HepG2 (cell line): ENCODE measurements around the gene SF3B6. TPM values are rescaled to one million over a fixed set of nuclear protein-coding genes. Genes with fewer than 3 reads are reported as not detected.

ENCODE experiments used
- BHLHE40 ChIP-seq: IDR thresholded peaks from 2 replicates; pipeline ENCODE4 v1.6.1; 2011; ENCODE audit warnings: low read length, improper control_type of control experiment
- BRD4 ChIP-seq: sonication (generic); formaldehyde crosslinking; IDR thresholded peaks from 2 replicates; pipeline ENCODE4 v1.4.0; 2020; ENCODE audit warnings: missing genetic modification reagents
- ETV5 ChIP-seq: IDR thresholded peaks from 2 replicates; pipeline ENCODE4 v1.6.1; 2018; ENCODE audit warnings: missing biosample characterization, missing genetic modification reagents, inconsistent platforms, borderline replicate concordance
- KAT7 ChIP-seq: IDR thresholded peaks from 2 replicates; pipeline ENCODE4 v1.6.1; 2018; ENCODE audit warnings: borderline replicate concordance, missing compliant biosample characterization
- KLF11 ChIP-seq: IDR thresholded peaks from 2 replicates; pipeline ENCODE4 v1.6.1; 2016; ENCODE audit warnings: missing compliant biosample characterization
- MNT ChIP-seq: fragments of 450-650 bp; IDR thresholded peaks from 2 replicates; pipeline ENCODE4 v1.6.1; 2016
- NCOA2 ChIP-seq: sonication (generic); formaldehyde crosslinking; IDR thresholded peaks from 2 replicates; pipeline ENCODE4 v1.8.0; 2022; ENCODE audit warnings: inconsistent platforms
- PRDM10 ChIP-seq: sonication (generic); formaldehyde crosslinking; IDR thresholded peaks from 2 replicates; pipeline ENCODE4 v1.4.0; 2020; ENCODE audit warnings: low read depth, missing genetic modification reagents
- PRPF4 ChIP-seq: fragments of 200-400 bp; formaldehyde crosslinking; IDR thresholded peaks from 2 replicates; pipeline ENCODE4 v1.6.1; 2016; ENCODE audit warnings: low read length, low read depth; ENCODE audit not compliant: poor library complexity, severe bottlenecking
- SOX6 ChIP-seq, 2 experiments: fragments of 450-650 bp in 1 of 2; sonication (generic) in 1 of 2; formaldehyde crosslinking in 1 of 2; IDR thresholded peaks; 2 replicates each; pipeline versions ENCODE4 v1.4.0 to v1.6.1; 2017 to 2020; ENCODE audit warnings: antibody characterized with exemption in 1 of 2, mild to moderate bottlenecking in 1 of 2, missing genetic modification reagents in 1 of 2
- THYN1 ChIP-seq: sonication (generic); formaldehyde crosslinking; IDR thresholded peaks from 2 replicates; pipeline ENCODE4 v1.8.1; 2023; ENCODE audit warnings: low read depth, mild to moderate bottlenecking, moderate library complexity, missing genetic modification reagents, borderline replicate concordance
- ZBTB2 ChIP-seq: sonication (generic); formaldehyde crosslinking; IDR thresholded peaks from 2 replicates; pipeline ENCODE4 v1.8.0; 2022; ENCODE audit warnings: low read depth, missing genetic modification reagents
- ZNF232 ChIP-seq: sonication (generic); formaldehyde crosslinking; IDR thresholded peaks from 2 replicates; pipeline ENCODE4 v1.4.0; 2020; ENCODE audit warnings: missing genetic modification reagents, borderline replicate concordance
- ZSCAN9 ChIP-seq: IDR thresholded peaks from 2 replicates; pipeline ENCODE4 v1.6.1; 2016; ENCODE audit warnings: borderline replicate concordance
- polyA plus RNA-seq, 8 experiments: library from polyadenylated mRNA; depleted of rRNA in 3 of 8; stranded (reverse) in 7 of 8; unstranded in 1 of 8; fragments of >200 nt; fragmentation: Illumina TruSeq in 4 of 8; extraction: Trizol in 4 of 8; gene quantifications; 2 replicates each; pipeline versions ENCODE4 v1.2.1 to v1.2.3, GENCODE V29; 2011 to 2016; ENCODE audit warnings: low read depth in 4 of 8, missing spikeins in 1 of 8, mixed read lengths in 1 of 8; ENCODE audit not compliant: insufficient read depth in 1 of 8
- total RNA-seq, 5 experiments: library from RNA; depleted of rRNA; stranded (reverse); fragments of >200 nt; fragmentation: Illumina TruSeq; extraction: Trizol; gene quantifications; 2 replicates each; pipeline ENCODE4 v1.2.3, GENCODE V29; 2016; ENCODE audit warnings: low read depth in 1 of 5

SF3B6 gene
- total and polyA plus RNA-seq, 2 of the 13 experiments (the other 11 are each of a cell fraction or from before 2014, with no cell fraction given) = 177 to 182 TPM

- TF ChIP-seq PRDM10 (CRISPR knock-in tag) (0 out of 2 replicates have a peak, but pooled peaks have one; percentile 16), ETV5 (CRISPR knock-in tag) (peak; percentile 74; the same call in 1 of the 2 replicates), KLF11 (CRISPR knock-in tag) (0 out of 2 replicates have a peak, but pooled peaks have one; percentile 49), ZBTB2 (CRISPR knock-in tag) (no peak), KAT7 (CRISPR knock-in tag) (peak; percentile 60; the same call in 1 of the 2 replicates), NCOA2 (CRISPR knock-in tag) (peak; percentile 21), BRD4 (peak; percentile 74), SOX6 (IDR thresholded peaks at IDR 0.05) (no peak), SOX6 (CRISPR knock-in tag; IDR thresholded peaks at IDR 0.05) (peak; percentile 71), ZNF232 (CRISPR knock-in tag) (peak; percentile 84; the same call in 1 of the 2 replicates), MNT (peak; percentile 49; the same call in 1 of the 2 replicates), BHLHE40 (0 out of 2 replicates have a peak, but pooled peaks have one; percentile 9), PRPF4 (no peak), THYN1 (CRISPR knock-in tag) (no peak), ZSCAN9 (CRISPR knock-in tag) (0 out of 2 replicates have a peak, but pooled peaks have one; percentile 44)
These were observed 29.0 kb downstream of the SF3B6 start, which contains the start of gene WDCP (continued) for GRCh38 chr2:24046930-24047702.
